Endodermal cell (in vitro differentiated cells): ENCODE measurements around the gene SLC7A1. TPM values are rescaled to one million over a fixed set of nuclear protein-coding genes. Genes with fewer than 3 reads are reported as not detected.

ENCODE experiments used
- DNase-seq: peaks from one replicate; pipeline ENCODE4 v3.0.0-alpha.2; 2017
- H3K27ac ChIP-seq: 2 replicates; pipeline ENCODE4 v1.5.1; 2013; ENCODE audit warnings: mild to moderate bottlenecking, low read depth, low read length, moderate library complexity
- H3K27me3 ChIP-seq: 2 replicates; pipeline ENCODE4 v1.6.1; 2013; ENCODE audit warnings: mild to moderate bottlenecking, low read length, moderate library complexity; ENCODE audit not compliant: insufficient read depth, control insufficient read depth, poor library complexity, severe bottlenecking
- H3K36me3 ChIP-seq: 2 replicates; pipeline ENCODE4 v1.7.0; 2013; ENCODE audit warnings: mild to moderate bottlenecking, low read length, moderate library complexity; ENCODE audit not compliant: control insufficient read depth, insufficient read depth
- H3K4me1 ChIP-seq: one replicate; pipeline ENCODE4 v1.7.0; 2013; ENCODE audit warnings: low read length; ENCODE audit not compliant: control insufficient read depth, insufficient read depth
- H3K4me3 ChIP-seq: 2 replicates; pipeline ENCODE4 v1.5.1; 2013; ENCODE audit warnings: mild to moderate bottlenecking, low read length, moderate library complexity
- H3K9ac ChIP-seq: 2 replicates; pipeline ENCODE4 v1.6.1; 2013; ENCODE audit warnings: mild to moderate bottlenecking, low read length, moderate library complexity; ENCODE audit not compliant: poor library complexity, severe bottlenecking; ENCODE audit errors: extremely low read depth
- H3K9me3 ChIP-seq: 2 replicates; pipeline ENCODE4 v1.6.1; 2013; ENCODE audit warnings: mild to moderate bottlenecking, low read length, moderate library complexity; ENCODE audit not compliant: control insufficient read depth
- H3K27ac Mint-ChIP-seq: 2 replicates; pipeline ENCODE4 v1.8.0; 2020; ENCODE audit warnings: mixed read lengths
- H3K27me3 Mint-ChIP-seq: 2 replicates; pipeline ENCODE4 v1.8.0; 2021; ENCODE audit warnings: mild to moderate bottlenecking, mixed read lengths; ENCODE audit not compliant: insufficient read depth
- H3K36me3 Mint-ChIP-seq: 2 replicates; pipeline ENCODE4 v1.8.0; 2020; ENCODE audit warnings: low read depth, mixed read lengths
- H3K4me1 Mint-ChIP-seq: 2 replicates; pipeline ENCODE4 v1.8.0; 2020; ENCODE audit warnings: mixed read lengths
- H3K4me3 Mint-ChIP-seq: 2 replicates; pipeline ENCODE4 v1.8.0; 2020; ENCODE audit warnings: mild to moderate bottlenecking, moderate library complexity, mixed read lengths
- H3K9me3 Mint-ChIP-seq: 2 replicates; pipeline ENCODE4 v1.8.0; 2020; ENCODE audit warnings: mild to moderate bottlenecking, mixed read lengths
- CTCF ChIP-seq: fragments of 200-600 bp; sonication (generic); conservative IDR thresholded peaks from 2 replicates; pipeline ENCODE4 v1.5.0; 2021; ENCODE audit warnings: antibody characterized with exemption, mild to moderate bottlenecking
- WGBS, 2 experiments: methylation state at CpG; one replicate each; pipeline versions ENCODE4 v1.1.5 to v1.1.7; 2013; ENCODE audit warnings: missing lambda C conversion rate in 2 of 2, mixed read lengths in 1 of 2; ENCODE audit not compliant: insufficient coverage in 1 of 2, insufficient read length in 1 of 2; 5-methylcytosine and 5-hydroxymethylcytosine counted together
- total RNA-seq, 2 donors: library from RNA; stranded (reverse); fragmentation: NEBNext Ultra II Directional in 1 of 2; extraction: Animal tissue kit (Norgen Biotek cat#: 25700) in 1 of 2; gene quantifications; 2 replicates in 1 of 2; 3 replicates in 1 of 2; pipeline ENCODE4 v1.2.1, GENCODE V29; 2021

SLC7A1 gene
- total RNA-seq, 2 donors from 2014 or later: 26.0 to 27.3 TPM

DNA sequence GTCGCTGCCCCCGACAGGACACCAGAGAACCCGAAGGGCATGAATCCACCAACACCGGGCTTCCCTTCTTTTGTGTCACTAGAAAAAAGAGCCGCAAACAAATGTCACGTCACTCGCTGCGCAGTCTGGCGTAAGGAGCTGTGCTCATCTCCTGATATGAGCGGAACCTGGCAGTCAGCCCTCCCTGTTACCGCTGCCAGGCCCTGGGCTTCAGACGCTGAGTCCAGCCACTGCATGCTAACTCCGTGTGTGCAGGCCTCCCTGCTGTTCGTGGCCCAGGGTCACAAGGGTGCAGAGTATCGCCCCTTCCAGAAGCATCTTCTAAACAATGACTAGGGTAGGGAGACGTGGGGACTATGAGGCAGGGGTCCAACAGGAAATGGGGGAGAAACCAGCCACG is 71.3 kb downstream of the SLC7A1 start:
- Mint-ChIP-seq H3K4me1 (no peaks in the 10 kb centered on the region), H3K4me3 (no peak overlapping the region), H3K27ac (no peak overlapping the region), H3K9me3 (no peaks in the 10 kb centered on the region), H3K36me3 (peaks cover 39% of the 10 kb centered on the region), H3K27me3 (no peaks in the 10 kb centered on the region)
- no peaks in the 10 kb centered on the region for H3K4me1 ChIP-seq
- H3K9ac ChIP-seq: no peak overlapping the region
- H3K36me3 ChIP-seq: peaks cover 50% of the 10 kb centered on the region
- no peaks in the 10 kb centered on the region for H3K9me3 ChIP-seq
- no peak overlapping the region for H3K27ac ChIP-seq
- WGBS, 2 experiments: 94 to 99% methylated on average over 10 to 17 of the region's 17 CpGs
- H3K27me3 ChIP-seq: no peaks in the 10 kb centered on the region
- H3K4me3 ChIP-seq: no peak overlapping the region
- DNase-seq: no peak
- TF ChIP-seq CTCF: no peak

GRCh38 chr13:29523199-29523961 is 72.1 kb downstream of the SLC7A1 start:
- no peaks in the 10 kb centered on the region for H3K27me3 ChIP-seq
- no peak overlapping the region for H3K4me3 Mint-ChIP-seq
- no peak for TF ChIP-seq CTCF
- H3K36me3 Mint-ChIP-seq: peaks cover 36% of the 10 kb centered on the region
- H3K4me1 ChIP-seq: no peaks in the 10 kb centered on the region
- no peak for DNase-seq
- H3K27me3 Mint-ChIP-seq: no peaks in the 10 kb centered on the region
- H3K36me3 ChIP-seq: peaks cover 48% of the 10 kb centered on the region
- no peak overlapping the region for H3K9ac ChIP-seq
- H3K4me3 ChIP-seq: no peak overlapping the region
- WGBS, 2 experiments: 96 to 97% methylated on average over 10 to 23 of the region's 23 CpGs
- no peak overlapping the region for H3K27ac Mint-ChIP-seq
- no peaks in the 10 kb centered on the region for H3K4me1 Mint-ChIP-seq
- H3K9me3 Mint-ChIP-seq: no peaks in the 10 kb centered on the region
- H3K9me3 ChIP-seq: no peaks in the 10 kb centered on the region
- no peak overlapping the region for H3K27ac ChIP-seq

DNA sequence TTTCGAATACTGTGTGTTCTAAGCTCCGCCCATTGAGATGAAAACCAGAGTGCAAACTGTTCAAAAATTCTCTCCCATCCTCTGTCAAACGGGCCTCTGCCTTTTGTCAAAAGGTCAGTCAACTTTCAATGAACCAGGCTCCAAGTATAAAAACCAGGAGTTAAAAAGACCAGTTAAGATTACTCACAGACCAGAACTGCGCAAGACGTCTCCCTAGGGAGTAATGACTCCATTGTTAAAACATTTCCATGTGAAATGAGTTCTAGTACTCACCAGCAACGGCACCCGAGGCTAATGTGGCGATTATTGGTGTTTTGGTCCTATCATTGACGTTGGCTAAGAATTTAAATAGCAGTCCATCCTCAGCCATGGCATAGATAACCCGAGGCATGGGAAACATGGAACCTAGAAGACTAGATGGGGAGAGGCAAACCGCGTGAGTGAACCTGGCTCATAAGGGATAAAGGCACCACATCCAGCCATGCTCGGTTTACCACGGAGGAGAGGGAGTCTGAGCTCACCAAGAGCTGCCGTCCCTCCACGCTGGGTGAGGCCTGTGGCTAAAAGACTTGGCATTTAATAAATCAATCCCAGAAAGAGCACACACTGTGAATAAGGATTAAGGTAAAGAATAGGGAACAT is 73.3 kb downstream of the SLC7A1 start:
- H3K27me3 Mint-ChIP-seq: no peaks in the 10 kb centered on the region
- Histone ChIP-seq H3K27me3 (no peaks in the 10 kb centered on the region), H3K9me3 (no peaks in the 10 kb centered on the region), H3K4me1 (no peaks in the 10 kb centered on the region), H3K4me3 (no peak overlapping the region), H3K9ac (no peak overlapping the region), H3K36me3 (peaks cover 49% of the 10 kb centered on the region), H3K27ac (no peak overlapping the region)
- no peak for TF ChIP-seq CTCF
- H3K27ac Mint-ChIP-seq: no peak overlapping the region
- H3K4me1 Mint-ChIP-seq: no peaks in the 10 kb centered on the region
- 89 to 90% methylated on average over 14 to 16 of the region's 16 CpGs for WGBS, 2 experiments
- H3K36me3 Mint-ChIP-seq: peaks cover 26% of the 10 kb centered on the region
- no peak overlapping the region for H3K4me3 Mint-ChIP-seq
- H3K9me3 Mint-ChIP-seq: no peaks in the 10 kb centered on the region
- DNase-seq: no peak
